IMR-90 (cell line): ENCODE measurements around the gene DHX15. TPM values are rescaled to one million over a fixed set of nuclear protein-coding genes. Genes with fewer than 3 reads are reported as not detected.

ENCODE experiments used
- ATAC-seq: fragments of 200-7000 bp; cut with Tn5 transposase; 2 replicates; pipeline ENCODE4 v1.9.1; 2020; ENCODE audit warnings: low read depth, mild to moderate bottlenecking, moderate library complexity
- BruUV-seq: library from RNA; stranded (reverse); fragments of 400-500 nt; replicated peaks from 2 replicates; lab custom pipeline; 2021; lab: Mats Ljungman, UMichigan
- CTCF ChIA-PET: fragments of 300-600 bp; formaldehyde crosslinking; extraction: SDS; loops from one replicate; lab custom pipeline; 2021; ENCODE audit warnings: antibody characterized with exemption; lab: Yijun Ruan, JAX
- POLR2A ChIA-PET: fragments of 300-600 bp; sonication (Branson Sonifier 250); formaldehyde crosslinking; loops from one replicate; lab custom pipeline; 2022; ENCODE audit warnings: antibody characterized with exemption; ENCODE audit not compliant: unreplicated experiment; lab: Charles Lee
- DNase-seq: peaks from one replicate; pipeline ENCODE4 v3.0.0; 2013
- H2AFZ ChIP-seq: replicated peaks from 2 replicates; pipeline ENCODE3; 2013; ENCODE audit warnings: low read length, mild to moderate bottlenecking; ENCODE audit not compliant: poor library complexity
- H2AK5ac ChIP-seq: 2 replicates; pipeline ENCODE4 v1.6.1; 2013; ENCODE audit warnings: low read depth, low read length, inconsistent platforms
- H2AK9ac ChIP-seq: replicated peaks from 2 replicates; pipeline ENCODE3; 2013; ENCODE audit warnings: mild to moderate bottlenecking, low read depth, low read length, moderate library complexity; ENCODE audit not compliant: poor library complexity
- H2BK120ac ChIP-seq: 2 replicates; pipeline ENCODE4 v1.6.1; 2013; ENCODE audit warnings: low read depth, low read length, inconsistent platforms
- H2BK15ac ChIP-seq: 3 replicates; pipeline ENCODE4 v1.6.1; 2013; ENCODE audit warnings: low read depth, low read length, inconsistent platforms
- H2BK20ac ChIP-seq: 2 replicates; pipeline ENCODE4 v1.6.1; 2013; ENCODE audit warnings: low read depth, mild to moderate bottlenecking, inconsistent platforms, low read length, moderate library complexity
- H2BK5ac ChIP-seq: 2 replicates; pipeline ENCODE4 v1.6.1; 2013; ENCODE audit warnings: mild to moderate bottlenecking, low read depth, low read length, inconsistent platforms; ENCODE audit not compliant: poor library complexity, severe bottlenecking
- H3K14ac ChIP-seq: replicated peaks from 2 replicates; pipeline ENCODE4 v1.6.1; 2013; ENCODE audit warnings: low read depth, low read length, inconsistent platforms
- H3K18ac ChIP-seq: 2 replicates; pipeline ENCODE4 v1.6.1; 2013; ENCODE audit warnings: low read depth, low read length, control low read depth
- H3K23ac ChIP-seq: 2 replicates; pipeline ENCODE4 v1.6.1; 2013; ENCODE audit warnings: low read depth, low read length, inconsistent platforms
- H3K27ac ChIP-seq: 2 replicates; pipeline ENCODE4 v1.5.1; 2013; ENCODE audit warnings: mild to moderate bottlenecking, control low read depth, low read length; ENCODE audit not compliant: insufficient read depth
- H3K27me3 ChIP-seq: 2 replicates; pipeline ENCODE4 v1.6.1; 2013; ENCODE audit warnings: low read length; ENCODE audit not compliant: control insufficient read depth, insufficient read depth
- H3K36me3 ChIP-seq: 2 replicates; pipeline ENCODE4 v1.6.1; 2013; ENCODE audit warnings: low read length, mixed read lengths; ENCODE audit not compliant: control insufficient read depth, insufficient read depth
- H3K4ac ChIP-seq: 2 replicates; pipeline ENCODE4 v1.6.1; 2013; ENCODE audit warnings: low read depth, low read length, inconsistent platforms
- H3K4me1 ChIP-seq: 2 replicates; pipeline ENCODE4 v1.6.1; 2013; ENCODE audit warnings: low read length, mixed read lengths; ENCODE audit not compliant: control insufficient read depth, insufficient read depth
- H3K4me2 ChIP-seq: 2 replicates; pipeline ENCODE4 v1.6.1; 2013; ENCODE audit warnings: low read depth, mild to moderate bottlenecking, control low read depth, low read length, moderate library complexity
- H3K4me3 ChIP-seq: 2 replicates; pipeline ENCODE4 v1.5.1; 2013; ENCODE audit warnings: low read depth, mild to moderate bottlenecking, control low read depth, low read length, moderate library complexity; ENCODE audit not compliant: insufficient read depth
- H3K56ac ChIP-seq: 2 replicates; pipeline ENCODE4 v1.6.1; 2013; ENCODE audit warnings: low read length, inconsistent platforms; ENCODE audit not compliant: insufficient read depth; ENCODE audit errors: extremely low read depth
- H3K79me1 ChIP-seq, 2 experiments: 2 replicates each; pipeline ENCODE4 v1.6.1; 2013; ENCODE audit warnings: low read length in 2 of 2, inconsistent platforms in 1 of 2, low read depth in 1 of 2
- H3K9ac ChIP-seq: 2 replicates; pipeline ENCODE4 v1.6.1; 2013; ENCODE audit warnings: low read depth, low read length, control low read depth
- H3K9me1 ChIP-seq: 2 replicates; pipeline ENCODE4 v1.6.1; 2013; ENCODE audit warnings: low read length, inconsistent platforms; ENCODE audit not compliant: insufficient read depth
- H3K9me3 ChIP-seq: 2 replicates; pipeline ENCODE4 v1.6.1; 2013; ENCODE audit warnings: low read length; ENCODE audit not compliant: control insufficient read depth, insufficient read depth
- H4K20me1 ChIP-seq: 2 replicates; pipeline ENCODE4 v1.6.1; 2013; ENCODE audit warnings: low read length, inconsistent platforms; ENCODE audit not compliant: insufficient read depth
- H4K5ac ChIP-seq: 2 replicates; pipeline ENCODE4 v1.6.1; 2013; ENCODE audit warnings: mild to moderate bottlenecking, low read depth, low read length, control low read depth
- H4K8ac ChIP-seq, 2 experiments: 2 replicates each; pipeline ENCODE4 v1.6.1; 2013; ENCODE audit warnings: low read depth in 2 of 2, low read length in 2 of 2, control low read depth in 1 of 2, inconsistent platforms in 1 of 2
- H4K91ac ChIP-seq: 2 replicates; pipeline ENCODE4 v1.6.1; 2013; ENCODE audit warnings: low read depth, low read length, inconsistent platforms; ENCODE audit not compliant: insufficient read depth
- BHLHE40 ChIP-seq: fragments of 150-350 bp; IDR thresholded peaks from 2 replicates; pipeline ENCODE4 v1.6.1; 2016; ENCODE audit warnings: mild to moderate bottlenecking, low read depth, low read length
- CEBPB ChIP-seq: IDR thresholded peaks from 2 replicates; pipeline ENCODE4 v1.6.1; 2012; ENCODE audit warnings: low read depth, low read length, improper control_type of control experiment
- CHD1 ChIP-seq: IDR thresholded peaks from 2 replicates; pipeline ENCODE4 v1.6.1; 2012; ENCODE audit warnings: low read depth, low read length, improper control_type of control experiment
- FOS ChIP-seq: fragments of 150-350 bp; IDR thresholded peaks from 2 replicates; pipeline ENCODE4 v1.6.1; 2016; ENCODE audit warnings: low read depth, low read length
- MAFK ChIP-seq: IDR thresholded peaks from 2 replicates; pipeline ENCODE4 v1.6.1; 2012; ENCODE audit warnings: low read depth, low read length, improper control_type of control experiment
- MAZ ChIP-seq: IDR thresholded peaks from 2 replicates; pipeline ENCODE4 v1.6.1; 2012; ENCODE audit warnings: low read depth, mild to moderate bottlenecking, low read length, improper control_type of control experiment, moderate library complexity, borderline replicate concordance
- MXI1 ChIP-seq: IDR thresholded peaks from 2 replicates; pipeline ENCODE4 v1.6.1; 2012; ENCODE audit warnings: low read depth, mild to moderate bottlenecking, low read length, moderate library complexity, borderline replicate concordance
- NFE2L2 ChIP-seq: fragments of 150-350 bp; IDR thresholded peaks from 2 replicates; pipeline ENCODE4 v1.6.1; 2016; ENCODE audit warnings: low read depth, mild to moderate bottlenecking, low read length
- POLR2A ChIP-seq: IDR thresholded peaks from 2 replicates; pipeline ENCODE4 v1.6.1; 2012; ENCODE audit warnings: mild to moderate bottlenecking, low read depth, low read length
- RAD21 ChIP-seq: IDR thresholded peaks from 2 replicates; pipeline ENCODE4 v1.6.1; 2012; ENCODE audit warnings: low read length, improper control_type of control experiment
- RCOR1 ChIP-seq: IDR thresholded peaks from 2 replicates; pipeline ENCODE4 v1.6.1; 2012; ENCODE audit warnings: mild to moderate bottlenecking, low read length, improper control_type of control experiment; ENCODE audit not compliant: insufficient replicate concordance
- RFX5 ChIP-seq: IDR thresholded peaks from 2 replicates; pipeline ENCODE4 v1.8.0; 2012; ENCODE audit warnings: low read depth, mild to moderate bottlenecking, low read length, moderate library complexity
- SMC3 ChIP-seq: fragments of 150-350 bp; IDR thresholded peaks from 2 replicates; pipeline ENCODE4 v1.6.1; 2016; ENCODE audit warnings: low read depth, mild to moderate bottlenecking, antibody characterized with exemption, low read length, moderate library complexity
- WGBS, 2 experiments: methylation state at CpG; one replicate each; pipeline versions ENCODE4 v1.1.5 to v1.1.7; 2013; ENCODE audit warnings: missing lambda C conversion rate in 2 of 2; ENCODE audit not compliant: insufficient read length in 1 of 2; ENCODE audit errors: extremely low coverage in 2 of 2; 5-methylcytosine and 5-hydroxymethylcytosine counted together
- dilution Hi-C: fragments of 300-500 bp; cut with HindIII; formaldehyde crosslinking; loops from one replicate; pipeline ENCODE4 v1.14.3; 2018; ENCODE audit warnings: low sequenced_read_pairs; ENCODE audit not compliant: unreplicated experiment
- in situ Hi-C: fragments of 300-500 bp; cut with MboI; formaldehyde crosslinking; loops from 3 replicates; pipeline ENCODE4 v1.14.3; 2019; ENCODE audit warnings: low sequenced_read_pairs, inconsistent platforms, mixed read lengths
- intact Hi-C: fragments of 100-400 bp; cut with micrococcal nuclease; formaldehyde crosslinking; loops from 2 replicates; pipeline ENCODE4 v1.10.0; 2022
- polyA plus RNA-seq, 3 experiments: library from polyadenylated mRNA; depleted of rRNA; stranded (reverse); fragments of >200 nt; gene quantifications; 2 replicates each; pipeline ENCODE4 v1.2.3, GENCODE V29; 2012; ENCODE audit warnings: low replicate concordance in 1 of 3
- total RNA-seq: library from RNA; depleted of rRNA; stranded (reverse); fragments of >200 nt; gene quantifications from 2 replicates; pipeline ENCODE4 v1.2.3, GENCODE V29; 2012
- TF ChIP-seq, protein P1 (sequence below): fragments of 150-350 bp; IDR thresholded peaks from 2 replicates; pipeline ENCODE4 v1.6.1; 2017; ENCODE audit warnings: mild to moderate bottlenecking, antibody characterized with exemption, low read length, low read depth
- TF ChIP-seq, protein P2 (sequence below): fragments of 150-350 bp; IDR thresholded peaks from 2 replicates; pipeline ENCODE4 v1.6.1; 2016; ENCODE audit warnings: low read depth, mild to moderate bottlenecking, low read length, moderate library complexity, borderline replicate concordance
- TF ChIP-seq, protein P3 (sequence below): conservative IDR thresholded peaks from 2 replicates; pipeline ENCODE4 v1.5.1; 2012; ENCODE audit warnings: mild to moderate bottlenecking, low read depth, low read length, improper control_type of control experiment

Gene DHX15
- total and polyA plus RNA-seq, 2 of the 4 experiments (the other 2 are of a cell fraction): 97.9 to 172 TPM

DNA sequence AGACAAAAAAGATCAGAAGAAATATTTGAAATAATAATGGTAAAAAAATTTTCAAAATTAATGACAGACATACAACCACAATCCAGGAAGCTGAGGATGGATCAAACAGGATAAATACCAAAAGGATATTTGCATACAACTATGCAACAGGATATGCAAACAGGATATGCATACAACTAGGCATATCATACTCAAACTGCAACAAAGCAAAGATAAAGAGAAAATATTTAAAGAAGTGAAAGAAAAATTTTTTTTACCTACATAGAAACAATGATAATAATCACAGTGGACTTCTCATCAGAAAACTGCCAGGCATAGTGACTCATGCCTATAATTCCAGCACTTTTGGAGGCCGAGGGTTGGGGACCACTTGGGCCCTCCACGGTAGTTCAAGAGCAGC is 11.3 kb upstream of the DHX15 start:
- WGBS, 2 experiments: no CpG with 5 or more reads among the region's 2 CpGs
- Histone ChIP-seq H3K9me1 (no peaks in the 10 kb centered on the region), H2BK5ac (no peak overlapping the region), H4K5ac (no peak overlapping the region), H2AK5ac (no peak overlapping the region), H2BK20ac (no peak overlapping the region), H3K56ac (no peak overlapping the region), H4K8ac (no peak overlapping the region), H3K4me3 (no peak overlapping the region), H3K79me1 (no peaks in the 10 kb centered on the region), H2BK15ac (no peak overlapping the region), H3K9ac (no peak overlapping the region), H3K4ac (no peak overlapping the region), H2AFZ (no peak overlapping the region), H3K23ac (no peak overlapping the region), H3K14ac (no peak overlapping the region), H4K20me1 (no peaks in the 10 kb centered on the region), H3K9me3 (peaks cover 6% of the 10 kb centered on the region; the same call in 1 of the 2 replicates), H3K4me2 (no peak overlapping the region), H3K18ac (no peak overlapping the region), H4K91ac (no peak overlapping the region), H3K36me3 (no peaks in the 10 kb centered on the region), H2BK120ac (no peak overlapping the region), H3K27ac (no peak overlapping the region), H3K4me1 (no peaks in the 10 kb centered on the region), H3K27me3 (peaks cover 3% of the 10 kb centered on the region; the same call in 1 of the 2 replicates), H2AK9ac (no peak overlapping the region)
- TF ChIP-seq RCOR1 (no peak), BHLHE40 (no peak), RAD21 (no peak), MAZ (no peak), SMC3 (no peak), POLR2A (no peak), MXI1 (no peak), FOS (no peak), CEBPB (no peak), NFE2L2 (no peak), RFX5 (no peak), MAFK (no peak), CHD1 (no peak)
- TF ChIP-seq, protein P1, sequence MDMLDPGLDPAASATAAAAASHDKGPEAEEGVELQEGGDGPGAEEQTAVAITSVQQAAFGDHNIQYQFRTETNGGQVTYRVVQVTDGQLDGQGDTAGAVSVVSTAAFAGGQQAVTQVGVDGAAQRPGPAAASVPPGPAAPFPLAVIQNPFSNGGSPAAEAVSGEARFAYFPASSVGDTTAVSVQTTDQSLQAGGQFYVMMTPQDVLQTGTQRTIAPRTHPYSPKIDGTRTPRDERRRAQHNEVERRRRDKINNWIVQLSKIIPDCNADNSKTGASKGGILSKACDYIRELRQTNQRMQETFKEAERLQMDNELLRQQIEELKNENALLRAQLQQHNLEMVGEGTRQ: no peak
- TF ChIP-seq, protein P2, sequence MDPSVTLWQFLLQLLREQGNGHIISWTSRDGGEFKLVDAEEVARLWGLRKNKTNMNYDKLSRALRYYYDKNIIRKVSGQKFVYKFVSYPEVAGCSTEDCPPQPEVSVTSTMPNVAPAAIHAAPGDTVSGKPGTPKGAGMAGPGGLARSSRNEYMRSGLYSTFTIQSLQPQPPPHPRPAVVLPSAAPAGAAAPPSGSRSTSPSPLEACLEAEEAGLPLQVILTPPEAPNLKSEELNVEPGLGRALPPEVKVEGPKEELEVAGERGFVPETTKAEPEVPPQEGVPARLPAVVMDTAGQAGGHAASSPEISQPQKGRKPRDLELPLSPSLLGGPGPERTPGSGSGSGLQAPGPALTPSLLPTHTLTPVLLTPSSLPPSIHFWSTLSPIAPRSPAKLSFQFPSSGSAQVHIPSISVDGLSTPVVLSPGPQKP: no peak
- TF ChIP-seq, protein P3, sequence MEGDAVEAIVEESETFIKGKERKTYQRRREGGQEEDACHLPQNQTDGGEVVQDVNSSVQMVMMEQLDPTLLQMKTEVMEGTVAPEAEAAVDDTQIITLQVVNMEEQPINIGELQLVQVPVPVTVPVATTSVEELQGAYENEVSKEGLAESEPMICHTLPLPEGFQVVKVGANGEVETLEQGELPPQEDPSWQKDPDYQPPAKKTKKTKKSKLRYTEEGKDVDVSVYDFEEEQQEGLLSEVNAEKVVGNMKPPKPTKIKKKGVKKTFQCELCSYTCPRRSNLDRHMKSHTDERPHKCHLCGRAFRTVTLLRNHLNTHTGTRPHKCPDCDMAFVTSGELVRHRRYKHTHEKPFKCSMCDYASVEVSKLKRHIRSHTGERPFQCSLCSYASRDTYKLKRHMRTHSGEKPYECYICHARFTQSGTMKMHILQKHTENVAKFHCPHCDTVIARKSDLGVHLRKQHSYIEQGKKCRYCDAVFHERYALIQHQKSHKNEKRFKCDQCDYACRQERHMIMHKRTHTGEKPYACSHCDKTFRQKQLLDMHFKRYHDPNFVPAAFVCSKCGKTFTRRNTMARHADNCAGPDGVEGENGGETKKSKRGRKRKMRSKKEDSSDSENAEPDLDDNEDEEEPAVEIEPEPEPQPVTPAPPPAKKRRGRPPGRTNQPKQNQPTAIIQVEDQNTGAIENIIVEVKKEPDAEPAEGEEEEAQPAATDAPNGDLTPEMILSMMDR: no peak
- BruUV-seq: no TSS peak
- in situ Hi-C loops (no loop called here), intact Hi-C loops (no loop called here), dilution Hi-C loops (no loop called here)
- DNase-seq: no peak
- ATAC-seq: no peak
- CTCF ChIA-PET: no interaction called here
- POLR2A ChIA-PET: no interaction called here
